Psoas muscle (tissue), 8 donors: ENCODE measurements around the gene AKAP4. TPM values are rescaled to one million over a fixed set of nuclear protein-coding genes. Genes with fewer than 3 reads are reported as not detected.

Source experiments
- ATAC-seq, 4 donors: fragments of 200-7000 bp; cut with Tn5 transposase; one replicate each; pipeline ENCODE4 v1.9.1; 2020; ENCODE audit warnings: moderate library complexity in 3 of 4, mild to moderate bottlenecking in 2 of 4
- DNase-seq, 2 donors: peaks; one replicate each; pipeline ENCODE4 v3.0.0-alpha.2; 2020
- H3K27ac ChIP-seq: fragments of 200-600 bp; one replicate; pipeline ENCODE4 v1.8.0; 2022
- H3K27me3 ChIP-seq, 3 donors: fragments of 200-600 bp in 1 of 3; one replicate each; pipeline versions ENCODE4 v1.6.1 to v1.8.0; 2013 to 2022; ENCODE audit warnings: low read length in 2 of 3, mild to moderate bottlenecking in 2 of 3, moderate library complexity in 1 of 3; ENCODE audit not compliant: insufficient read depth in 3 of 3
- H3K36me3 ChIP-seq, 2 donors: fragments of 200-600 bp in 1 of 2; one replicate each; pipeline versions ENCODE4 v1.6.1 to v1.8.0; 2013 to 2022; ENCODE audit warnings: low read depth in 1 of 2, mild to moderate bottlenecking in 1 of 2, moderate library complexity in 1 of 2; ENCODE audit not compliant: insufficient read depth in 1 of 2
- H3K4me1 ChIP-seq: fragments of 200-600 bp; one replicate; pipeline ENCODE4 v1.8.0; 2022
- H3K4me3 ChIP-seq: fragments of 200-600 bp; one replicate; pipeline ENCODE4 v1.8.0; 2022; ENCODE audit warnings: mild to moderate bottlenecking
- H3K9me3 ChIP-seq: fragments of 200-600 bp; one replicate; pipeline ENCODE4 v1.8.0; 2022
- CTCF ChIP-seq: fragments of 200-600 bp; IDR thresholded peaks from one replicate; pipeline ENCODE4 v1.8.0; 2022; ENCODE audit warnings: antibody characterized with exemption
- WGBS, 3 donors: extraction: QIAGEN DNeasy Blood & Tissue Kit; methylation state at CpG; one replicate each; pipeline versions ENCODE4 v1.1.6 to v1.1.7; 2013; 5-methylcytosine and 5-hydroxymethylcytosine counted together
- intact Hi-C, 2 donors: fragments of 100-400 bp; cut with DNase I; formaldehyde crosslinking; loops; one replicate each; pipeline versions ENCODE4 v1.11.0 to v1.14.2; 2022
- polyA plus RNA-seq, 3 donors: library from polyadenylated mRNA; stranded (reverse); fragments of 200-250 nt; gene quantifications; one replicate each; pipeline ENCODE4 v1.2.3, GENCODE V29; 2013
- total RNA-seq, 4 donors: library from RNA; stranded (reverse); fragmentation: NEBNext Ultra II Directional in 2 of 4; extraction: Animal tissue kit (Norgen Biotek cat#: 25700) in 2 of 4; gene quantifications; one replicate each; pipeline versions ENCODE4 v1.2.1 to v1.2.4, GENCODE V29; 2021 to 2023
- donor health status: healthy with polysubstance abuse.
- donor health status: DM: no; HTN: no; CAD: no; lungs with moderate emphysema.
- donor health status: Bipolar disorder and iron deficiency.
- donor health status: healthy.
- donor health status: DM: yes; HTN: yes; CAD: no.
- donor health status: DM: no; HTN: no; CAD: no.
- donor health status: DM: no; HTN: no; CAD: no.
- donor health status: DM: yes; HTN: yes; CAD: no.

AKAP4 gene
- total and polyA plus RNA-seq, 7 donors, result not detected

GRCh38 chrX:50165727-50166126 lies 35.1 kb downstream of the AKAP4 start:
- Histone ChIP-seq H3K9me3 (no peaks in the 10 kb centered on the region), H3K4me1 (no peaks in the 10 kb centered on the region), H3K4me3 (no peak overlapping the region), H3K27me3 (peaks cover 0 to 4% (median 0%) of the 10 kb centered on the region in 3 donors), H3K36me3 (no peaks in the 10 kb centered on the region), H3K27ac (no peak overlapping the region)
- ATAC-seq, result no peak
- DNase-seq, result no peak
- intact Hi-C loops, result no loop called here
- no peak for TF ChIP-seq CTCF
- 52 to 67% (median 56%) methylated on average over 5 of the region's 5 CpGs for WGBS, 3 donors

- H3K9me3 ChIP-seq, result no peaks in the 10 kb centered on the region
- peaks cover 0 to 17% (median 0%) of the 10 kb centered on the region in 3 donors for H3K27me3 ChIP-seq
- ATAC-seq, result no peak
- no peaks in the 10 kb centered on the region for H3K4me1 ChIP-seq
- no peak for DNase-seq
- H3K36me3 ChIP-seq, result no peaks in the 10 kb centered on the region
- no peak overlapping the region for H3K4me3 ChIP-seq
- WGBS, 3 donors, result 39 to 62% (median 43%) methylated on average over 3 of the region's 3 CpGs
- TF ChIP-seq CTCF, result no peak
- H3K27ac ChIP-seq, result no peak overlapping the region
- intact Hi-C loops, result no loop called here
Measured at GRCh38 chrX:50161127-50161526, 39.7 kb downstream of the AKAP4 start.

GRCh38 chrX:50158593-50158992 lies 42.2 kb downstream of the AKAP4 start:
- H3K27ac ChIP-seq, result no peak overlapping the region
- no peak overlapping the region for H3K4me3 ChIP-seq
- H3K27me3 ChIP-seq, result peaks cover 0 to 17% (median 0%) of the 10 kb centered on the region in 3 donors
- H3K36me3 ChIP-seq, result no peaks in the 10 kb centered on the region
- H3K4me1 ChIP-seq, result no peaks in the 10 kb centered on the region
- 14 to 78% (median 53%) methylated on average over 1 of the region's 1 CpG for WGBS, 3 donors
- ATAC-seq, result no peak
- H3K9me3 ChIP-seq, result no peaks in the 10 kb centered on the region
- no peak for DNase-seq
- intact Hi-C loops, result no loop called here
- no peak for TF ChIP-seq CTCF

GRCh38 chrX:50157545-50158135 lies 43.2 kb downstream of the AKAP4 start:
- DNase-seq (no peak), ATAC-seq (no peak)
- 12 to 39% (median 18%) methylated on average over 4 of the region's 4 CpGs for WGBS, 3 donors
- intact Hi-C loops, result no loop called here
- H3K27ac ChIP-seq, result no peak overlapping the region
- H3K9me3 ChIP-seq, result no peaks in the 10 kb centered on the region
- no peak for TF ChIP-seq CTCF
- H3K4me3 ChIP-seq, result no peak overlapping the region
- H3K4me1 ChIP-seq, result no peaks in the 10 kb centered on the region
- H3K36me3 ChIP-seq, result no peaks in the 10 kb centered on the region
- H3K27me3 ChIP-seq, result peaks cover 0 to 20% (median 0%) of the 10 kb centered on the region in 3 donors

GRCh38 chrX:50154429-50154828 lies 46.4 kb downstream of the AKAP4 start:
- H3K9me3 ChIP-seq, result no peaks in the 10 kb centered on the region
- H3K27me3 ChIP-seq, result peaks cover 0 to 12% (median 0%) of the 10 kb centered on the region in 3 donors
- WGBS, 3 donors, result 89 to 94% (median 94%) methylated on average over 1 of the region's 1 CpG
- TF ChIP-seq CTCF, result no peak
- ATAC-seq, result no peak
- H3K4me1 ChIP-seq, result no peaks in the 10 kb centered on the region
- no peak overlapping the region for H3K27ac ChIP-seq
- H3K4me3 ChIP-seq, result no peak overlapping the region
- intact Hi-C loops, result no loop called here
- DNase-seq, result no peak
- no peaks in the 10 kb centered on the region for H3K36me3 ChIP-seq
